ENCODE measurements around the gene ARRB1. TPM values are rescaled to one million over a fixed set of nuclear protein-coding genes. Genes with fewer than 3 reads are reported as not detected.
"Not testable (repeated sequence)": the region's sequence is repeated elsewhere in the genome, so short reads cannot be mapped to it uniquely, and the experiment has no call there.

The ARRB1 gene
- total RNA-seq, 1 donor from 2014 or later: 38.0 TPM

DNA sequence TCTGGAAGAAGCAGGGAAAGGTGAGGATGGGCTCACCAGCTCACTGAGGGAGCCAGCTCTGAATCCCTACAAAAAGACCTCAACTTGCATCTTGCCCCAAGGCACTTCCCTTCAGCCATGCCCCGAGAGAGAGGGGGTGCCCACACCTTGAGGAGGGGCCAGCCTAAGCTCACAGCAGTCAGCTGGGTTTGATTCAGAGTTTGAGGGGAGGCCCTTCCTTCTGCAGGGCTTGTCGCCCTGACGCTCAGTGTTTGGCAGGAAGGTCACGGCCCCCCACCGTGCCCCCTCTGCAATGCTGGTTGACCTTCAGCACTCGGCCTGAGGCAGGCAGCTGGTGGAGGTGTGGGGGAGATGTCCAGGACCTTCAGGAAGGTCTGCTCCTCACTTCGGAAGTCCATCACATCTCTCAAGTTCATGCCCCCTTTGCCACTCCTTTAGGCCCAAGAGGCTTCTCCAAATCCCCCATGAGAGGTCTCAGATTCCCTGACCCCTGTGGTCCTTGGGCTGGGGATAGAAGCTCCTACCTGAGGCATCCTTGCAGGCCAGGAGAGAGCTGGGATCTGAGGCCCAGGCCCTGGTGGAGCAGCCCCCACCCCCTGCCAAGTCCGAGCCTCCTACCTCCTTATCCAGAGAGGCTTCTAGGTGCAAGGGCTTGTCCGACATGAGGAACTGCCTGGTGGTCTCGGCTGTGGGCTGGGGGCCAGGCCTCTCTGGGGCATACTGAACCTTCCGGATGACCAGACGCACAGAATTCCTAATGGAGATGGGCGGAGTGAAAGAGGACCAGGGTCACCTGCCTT is 73.3 kb downstream of the ARRB1 start:
- H3K36me3 Mint-ChIP-seq (ENCODE audit: unreplicated experiment): no peaks in the 10 kb centered on the region
- no peak for DNase-seq

DNA sequence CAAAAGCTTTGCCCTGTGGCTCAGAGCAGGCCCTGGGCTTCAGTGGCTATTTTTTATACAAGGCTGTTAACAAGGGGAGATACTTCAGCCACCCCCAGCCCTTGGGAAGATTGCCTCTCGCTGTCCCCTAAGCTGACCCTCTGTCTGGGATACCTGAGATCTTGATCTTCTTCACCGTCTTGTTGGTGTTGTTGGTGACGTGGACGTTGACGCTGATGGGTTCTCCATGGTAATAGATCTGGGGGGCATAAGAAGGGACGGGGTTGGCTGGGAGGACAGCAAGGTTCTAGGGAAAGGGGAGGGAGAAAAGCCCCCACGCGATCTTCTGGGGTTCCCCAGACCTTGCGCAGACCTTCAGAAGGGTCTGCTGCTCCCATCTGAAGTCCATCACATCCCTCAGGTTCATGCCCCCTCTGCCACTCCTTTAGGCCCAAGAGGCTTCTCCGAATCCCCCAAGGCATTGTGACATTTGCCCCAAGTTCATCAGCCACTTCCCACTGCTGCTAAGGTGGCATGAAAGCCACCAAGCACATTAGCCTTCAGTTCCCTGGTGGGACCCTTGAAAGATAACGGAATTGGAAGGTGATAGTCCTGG is 74.2 kb downstream of the ARRB1 start:
- H3K27me3 Mint-ChIP-seq (ENCODE audit: unreplicated experiment): peaks cover 3% of the 10 kb centered on the region
- H3K36me3 Mint-ChIP-seq (ENCODE audit: unreplicated experiment): no peaks in the 10 kb centered on the region
- peaks cover 3% of the 10 kb centered on the region for H3K4me1 Mint-ChIP-seq (ENCODE audit: low read depth, unreplicated experiment)
- H3K9me3 Mint-ChIP-seq (ENCODE audit: unreplicated experiment): peaks cover 1% of the 10 kb centered on the region
- TF ChIP-seq, protein P1, sequence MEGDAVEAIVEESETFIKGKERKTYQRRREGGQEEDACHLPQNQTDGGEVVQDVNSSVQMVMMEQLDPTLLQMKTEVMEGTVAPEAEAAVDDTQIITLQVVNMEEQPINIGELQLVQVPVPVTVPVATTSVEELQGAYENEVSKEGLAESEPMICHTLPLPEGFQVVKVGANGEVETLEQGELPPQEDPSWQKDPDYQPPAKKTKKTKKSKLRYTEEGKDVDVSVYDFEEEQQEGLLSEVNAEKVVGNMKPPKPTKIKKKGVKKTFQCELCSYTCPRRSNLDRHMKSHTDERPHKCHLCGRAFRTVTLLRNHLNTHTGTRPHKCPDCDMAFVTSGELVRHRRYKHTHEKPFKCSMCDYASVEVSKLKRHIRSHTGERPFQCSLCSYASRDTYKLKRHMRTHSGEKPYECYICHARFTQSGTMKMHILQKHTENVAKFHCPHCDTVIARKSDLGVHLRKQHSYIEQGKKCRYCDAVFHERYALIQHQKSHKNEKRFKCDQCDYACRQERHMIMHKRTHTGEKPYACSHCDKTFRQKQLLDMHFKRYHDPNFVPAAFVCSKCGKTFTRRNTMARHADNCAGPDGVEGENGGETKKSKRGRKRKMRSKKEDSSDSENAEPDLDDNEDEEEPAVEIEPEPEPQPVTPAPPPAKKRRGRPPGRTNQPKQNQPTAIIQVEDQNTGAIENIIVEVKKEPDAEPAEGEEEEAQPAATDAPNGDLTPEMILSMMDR (IDR thresholded peaks at IDR 0.05; ENCODE audit: partially characterized antibody, unreplicated experiment): no peak
- H3K27ac Mint-ChIP-seq (ENCODE audit: unreplicated experiment): no peak overlapping the region
- no peak overlapping the region for H3K4me3 Mint-ChIP-seq (ENCODE audit: unreplicated experiment)
- no peak for DNase-seq

More for the DNA sequence above, 73.3 kb downstream of the ARRB1 start:
- TF ChIP-seq, protein P1 (IDR thresholded peaks at IDR 0.05; ENCODE audit: partially characterized antibody, unreplicated experiment): no peak
- Mint-ChIP-seq H3K9me3 (ENCODE audit: unreplicated experiment) (peaks cover 1% of the 10 kb centered on the region), H3K4me3 (ENCODE audit: unreplicated experiment) (no peak overlapping the region), H3K4me1 (ENCODE audit: low read depth, unreplicated experiment) (peaks cover 4% of the 10 kb centered on the region), H3K27ac (ENCODE audit: unreplicated experiment) (no peak overlapping the region), H3K27me3 (ENCODE audit: unreplicated experiment) (peaks cover 3% of the 10 kb centered on the region)

DNA sequence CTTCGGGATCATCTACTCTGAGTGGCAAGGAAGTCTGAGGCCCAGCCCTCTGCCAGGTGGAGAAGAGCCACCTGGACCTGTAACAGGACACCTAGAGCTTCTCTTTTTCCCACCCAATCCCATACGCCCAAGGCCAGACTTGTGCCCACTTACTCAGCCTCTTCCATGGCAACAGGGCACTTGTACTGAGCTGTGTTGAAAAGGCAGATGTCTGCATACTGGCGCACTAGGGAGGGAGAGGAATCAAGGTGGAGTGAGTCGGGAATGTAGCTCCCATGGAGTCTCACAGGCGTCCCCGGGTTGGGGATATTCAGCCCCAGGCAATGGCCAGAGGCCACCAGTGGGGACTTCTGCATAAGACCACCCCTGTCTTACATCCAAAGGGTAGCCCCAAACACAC is 74.8 kb downstream of the ARRB1 start:
- DNase-seq: no peak
- TF ChIP-seq, protein P1 (IDR thresholded peaks at IDR 0.05; ENCODE audit: partially characterized antibody, unreplicated experiment): no peak
- no peak overlapping the region for H3K4me3 Mint-ChIP-seq (ENCODE audit: unreplicated experiment)
- peaks cover 3% of the 10 kb centered on the region for H3K4me1 Mint-ChIP-seq (ENCODE audit: low read depth, unreplicated experiment)
- no peak overlapping the region for H3K27ac Mint-ChIP-seq (ENCODE audit: unreplicated experiment)
- H3K36me3 Mint-ChIP-seq (ENCODE audit: unreplicated experiment): no peaks in the 10 kb centered on the region
- peaks cover 1% of the 10 kb centered on the region for H3K9me3 Mint-ChIP-seq (ENCODE audit: unreplicated experiment)
- peaks cover 3% of the 10 kb centered on the region for H3K27me3 Mint-ChIP-seq (ENCODE audit: unreplicated experiment)

DNA sequence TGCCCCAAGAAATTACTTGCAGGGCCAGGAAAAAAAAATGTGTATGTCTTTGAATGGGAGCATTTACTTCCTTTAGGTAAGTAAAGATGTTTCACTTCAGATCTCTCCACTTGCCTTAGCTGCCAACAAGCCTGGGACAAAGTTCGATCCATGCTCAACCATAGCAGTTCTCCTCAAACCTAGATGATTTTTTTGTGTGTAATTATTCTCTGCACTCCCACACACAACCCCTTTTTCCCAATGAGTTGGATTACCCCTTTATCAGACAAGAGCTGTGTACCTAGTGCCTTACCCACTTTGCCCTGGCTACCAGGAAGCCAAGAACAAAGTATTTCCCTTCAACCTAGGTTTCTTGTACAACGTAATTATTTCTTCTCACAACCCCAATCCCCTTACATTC is 75.3 kb downstream of the ARRB1 start:
- no peak overlapping the region for H3K4me3 Mint-ChIP-seq (ENCODE audit: unreplicated experiment)
- peaks cover 1% of the 10 kb centered on the region for H3K9me3 Mint-ChIP-seq (ENCODE audit: unreplicated experiment)
- no peak overlapping the region for H3K27ac Mint-ChIP-seq (ENCODE audit: unreplicated experiment)
- no peak for DNase-seq
- H3K27me3 Mint-ChIP-seq (ENCODE audit: unreplicated experiment): peaks cover 3% of the 10 kb centered on the region
- no peaks in the 10 kb centered on the region for H3K36me3 Mint-ChIP-seq (ENCODE audit: unreplicated experiment)
- TF ChIP-seq, protein P1 (IDR thresholded peaks at IDR 0.05; ENCODE audit: partially characterized antibody, unreplicated experiment): no peak
- peaks cover 6% of the 10 kb centered on the region for H3K4me1 Mint-ChIP-seq (ENCODE audit: low read depth, unreplicated experiment)

DNA sequence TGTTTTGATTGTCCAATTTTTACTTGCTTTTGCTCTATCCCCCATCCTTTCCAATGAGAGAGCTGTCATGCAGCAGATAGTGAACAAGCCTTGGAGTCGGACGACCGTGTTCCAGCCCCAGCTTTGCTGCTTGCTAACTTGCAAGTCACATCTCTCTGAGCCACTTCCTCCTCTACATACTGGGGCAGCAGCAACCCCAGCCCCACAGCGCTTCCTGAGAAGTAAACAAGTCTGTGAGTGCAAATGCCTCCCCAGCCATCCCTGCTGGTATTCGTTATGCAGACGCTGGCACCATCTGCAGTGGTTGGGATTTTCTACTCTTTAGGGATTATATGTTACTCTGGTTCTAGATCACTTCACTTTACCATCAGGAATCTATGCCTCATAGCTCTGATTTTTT is 75.9 kb downstream of the ARRB1 start:
- TF ChIP-seq, protein P1 (IDR thresholded peaks at IDR 0.05; ENCODE audit: partially characterized antibody, unreplicated experiment): no peak
- Mint-ChIP-seq H3K27ac (ENCODE audit: unreplicated experiment) (no peak overlapping the region), H3K27me3 (ENCODE audit: unreplicated experiment) (peaks cover 3% of the 10 kb centered on the region), H3K4me1 (ENCODE audit: low read depth, unreplicated experiment) (peaks cover 6% of the 10 kb centered on the region), H3K4me3 (ENCODE audit: unreplicated experiment) (no peak overlapping the region), H3K36me3 (ENCODE audit: unreplicated experiment) (no peaks in the 10 kb centered on the region), H3K9me3 (ENCODE audit: unreplicated experiment) (peaks cover 1% of the 10 kb centered on the region)
- DNase-seq: no peak

DNA sequence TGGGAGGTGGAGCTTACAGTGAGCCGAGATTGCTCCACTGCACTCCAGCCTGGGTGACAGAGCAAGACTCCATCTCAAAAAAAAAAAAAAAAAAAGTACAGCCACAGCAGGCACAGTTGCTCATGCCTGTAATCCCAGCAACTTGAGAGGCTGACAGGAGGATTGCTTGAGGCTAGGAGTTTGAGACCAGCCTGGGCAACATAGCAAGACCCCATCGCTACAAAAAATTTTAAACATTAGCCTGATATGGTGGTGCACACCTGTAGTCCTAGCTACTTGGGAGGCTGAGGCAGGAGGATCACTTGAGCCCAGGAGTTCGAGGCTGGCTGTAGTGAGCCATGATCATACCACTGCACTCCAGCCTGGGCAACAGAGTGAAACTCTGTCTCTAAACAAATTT is 76.7 kb downstream of the ARRB1 start:
- not testable (repeated sequence) for H3K27ac Mint-ChIP-seq (ENCODE audit: unreplicated experiment); H3K36me3 Mint-ChIP-seq (ENCODE audit: unreplicated experiment); H3K4me1 Mint-ChIP-seq (ENCODE audit: low read depth, unreplicated experiment); H3K27me3 Mint-ChIP-seq (ENCODE audit: unreplicated experiment); DNase-seq; H3K4me3 Mint-ChIP-seq (ENCODE audit: unreplicated experiment); H3K9me3 Mint-ChIP-seq (ENCODE audit: unreplicated experiment)

Measured in glutamatergic neuron (in vitro differentiated cells).